Measurements from ENCODE around the gene CNOT6L. TPM values are rescaled to one million over a fixed set of nuclear protein-coding genes. Genes with fewer than 3 reads are reported as not detected.

The CNOT6L gene
- total and polyA plus RNA-seq, 4 donors, result 4.3 to 67.8 (median 27.4) TPM

- Histone ChIP-seq H3K4me1 (ENCODE audit: control insufficient read depth in 5 of 5, insufficient read depth in 5 of 5, low read length in 5 of 5) (peaks cover 0 to 20% (median 5%) of the 10 kb centered on the region in 5 donors), H3K4me3 (no peak overlapping the region), H3K36me3 (ENCODE audit: control insufficient read depth in 4 of 4, insufficient read depth in 4 of 4, low read length in 4 of 4) (peaks cover 0 to 1% (median 0%) of the 10 kb centered on the region in 4 donors), H3K27me3 (ENCODE audit: control insufficient read depth in 3 of 3, insufficient read depth in 3 of 3, low read length in 2 of 3) (no peaks in the 10 kb centered on the region), H3K9ac (ENCODE audit: insufficient read depth in 1 of 2, low read length in 2 of 2) (no peak overlapping the region), H3K27ac (ENCODE audit: low read depth in 1 of 2, low read length in 1 of 2) (no peak overlapping the region), H3K9me3 (ENCODE audit: control insufficient read depth in 4 of 4, insufficient read depth in 3 of 4, low read length in 3 of 4) (peaks cover 0 to 3% (median 0%) of the 10 kb centered on the region in 4 donors)
- WGBS, 2 donors, result 82 to 83% methylated on average over 5 of the region's 5 CpGs
- TF ChIP-seq, protein P1, sequence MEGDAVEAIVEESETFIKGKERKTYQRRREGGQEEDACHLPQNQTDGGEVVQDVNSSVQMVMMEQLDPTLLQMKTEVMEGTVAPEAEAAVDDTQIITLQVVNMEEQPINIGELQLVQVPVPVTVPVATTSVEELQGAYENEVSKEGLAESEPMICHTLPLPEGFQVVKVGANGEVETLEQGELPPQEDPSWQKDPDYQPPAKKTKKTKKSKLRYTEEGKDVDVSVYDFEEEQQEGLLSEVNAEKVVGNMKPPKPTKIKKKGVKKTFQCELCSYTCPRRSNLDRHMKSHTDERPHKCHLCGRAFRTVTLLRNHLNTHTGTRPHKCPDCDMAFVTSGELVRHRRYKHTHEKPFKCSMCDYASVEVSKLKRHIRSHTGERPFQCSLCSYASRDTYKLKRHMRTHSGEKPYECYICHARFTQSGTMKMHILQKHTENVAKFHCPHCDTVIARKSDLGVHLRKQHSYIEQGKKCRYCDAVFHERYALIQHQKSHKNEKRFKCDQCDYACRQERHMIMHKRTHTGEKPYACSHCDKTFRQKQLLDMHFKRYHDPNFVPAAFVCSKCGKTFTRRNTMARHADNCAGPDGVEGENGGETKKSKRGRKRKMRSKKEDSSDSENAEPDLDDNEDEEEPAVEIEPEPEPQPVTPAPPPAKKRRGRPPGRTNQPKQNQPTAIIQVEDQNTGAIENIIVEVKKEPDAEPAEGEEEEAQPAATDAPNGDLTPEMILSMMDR (IDR thresholded peaks at IDR 0.05; ENCODE audit: control extremely low read depth, extremely low read depth), result no peak
- DNase-seq, result no peak
- ATAC-seq (ENCODE audit: insufficient read depth, low FRiP score), result no peak
Observed at GRCh38 chr4:77798385-77798784, 20.8 kb downstream of the CNOT6L start.

DNA sequence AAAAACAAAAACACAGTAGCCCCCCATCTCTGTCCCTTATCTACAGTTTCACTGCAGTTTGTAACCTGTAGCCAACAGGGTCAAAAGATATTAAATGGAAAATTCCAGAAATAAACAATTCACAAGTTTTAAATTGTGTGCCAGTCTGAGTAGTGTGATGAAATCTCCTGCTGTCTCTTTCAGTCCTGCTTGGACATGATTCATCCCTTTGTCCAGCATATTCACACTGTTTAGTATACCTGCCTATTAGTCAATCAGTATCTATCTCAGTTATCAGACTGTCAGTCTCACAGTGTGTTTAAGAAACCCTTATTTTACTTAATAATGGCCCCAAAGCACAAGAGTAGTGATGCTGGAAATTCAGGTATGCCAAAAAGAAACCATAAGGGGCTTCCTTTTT lies 21.9 kb downstream of the CNOT6L start:
- Histone ChIP-seq H3K27me3 (ENCODE audit: control insufficient read depth in 3 of 3, insufficient read depth in 3 of 3, low read length in 2 of 3) (no peaks in the 10 kb centered on the region), H3K4me3 (no peak overlapping the region), H3K9me3 (ENCODE audit: control insufficient read depth in 4 of 4, insufficient read depth in 3 of 4, low read length in 3 of 4) (peaks cover 0 to 3% (median 0%) of the 10 kb centered on the region in 4 donors), H3K36me3 (ENCODE audit: control insufficient read depth in 4 of 4, insufficient read depth in 4 of 4, low read length in 4 of 4) (peaks cover 0 to 1% (median 0%) of the 10 kb centered on the region in 4 donors), H3K9ac (ENCODE audit: insufficient read depth in 1 of 2, low read length in 2 of 2) (no peak overlapping the region), H3K27ac (ENCODE audit: low read depth in 1 of 2, low read length in 1 of 2) (no peak overlapping the region), H3K4me1 (ENCODE audit: control insufficient read depth in 5 of 5, insufficient read depth in 5 of 5, low read length in 5 of 5) (peaks cover 0 to 25% (median 5%) of the 10 kb centered on the region in 5 donors)
- TF ChIP-seq, protein P1 (IDR thresholded peaks at IDR 0.05; ENCODE audit: control extremely low read depth, extremely low read depth), result no peak
- DNase-seq (no peak), ATAC-seq (ENCODE audit: insufficient read depth, low FRiP score) (no peak)

DNA sequence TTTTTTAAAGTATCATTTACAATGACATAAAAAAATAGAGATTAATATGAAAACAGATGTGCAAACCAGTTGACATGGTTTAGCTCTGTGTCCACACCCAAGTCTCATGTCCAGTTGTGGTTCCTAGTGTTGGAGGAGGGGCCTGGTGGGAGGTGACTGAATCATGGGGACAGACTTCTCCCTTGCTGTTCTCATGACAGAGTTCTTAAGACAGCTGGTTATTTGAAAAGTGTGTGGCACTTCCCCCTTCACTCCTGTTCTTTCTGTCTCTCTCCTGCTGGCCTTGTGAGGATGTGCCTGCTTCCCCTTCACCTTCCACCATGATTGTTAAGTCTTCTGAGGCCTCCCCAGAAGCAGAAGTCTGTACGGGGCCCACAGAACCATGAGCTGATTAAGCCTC lies 23.8 kb downstream of the CNOT6L start:
- Histone ChIP-seq H3K4me3 (no peak overlapping the region), H3K9ac (ENCODE audit: insufficient read depth in 1 of 2, low read length in 2 of 2) (no peak overlapping the region), H3K27me3 (ENCODE audit: control insufficient read depth in 3 of 3, insufficient read depth in 3 of 3, low read length in 2 of 3) (no peaks in the 10 kb centered on the region), H3K36me3 (ENCODE audit: control insufficient read depth in 4 of 4, insufficient read depth in 4 of 4, low read length in 4 of 4) (peaks cover 0 to 1% (median 0%) of the 10 kb centered on the region in 4 donors), H3K4me1 (ENCODE audit: control insufficient read depth in 5 of 5, insufficient read depth in 5 of 5, low read length in 5 of 5) (peaks cover 0 to 16% (median 3%) of the 10 kb centered on the region in 5 donors), H3K27ac (ENCODE audit: low read depth in 1 of 2, low read length in 1 of 2) (no peak overlapping the region), H3K9me3 (ENCODE audit: control insufficient read depth in 4 of 4, insufficient read depth in 3 of 4, low read length in 3 of 4) (peaks cover 0 to 3% (median 0%) of the 10 kb centered on the region in 4 donors)
- DNase-seq, result no peak
- WGBS, 2 donors, result 88 to 89% methylated on average over 1 of the region's 1 CpG
- TF ChIP-seq, protein P1 (IDR thresholded peaks at IDR 0.05; ENCODE audit: control extremely low read depth, extremely low read depth), result no peak
- ATAC-seq (ENCODE audit: insufficient read depth, low FRiP score), result no peak

GRCh38 chr4:77790146-77790545 lies 29.0 kb downstream of the CNOT6L start:
- no peak for ATAC-seq (ENCODE audit: insufficient read depth, low FRiP score)
- TF ChIP-seq, protein P1 (IDR thresholded peaks at IDR 0.05; ENCODE audit: control extremely low read depth, extremely low read depth), result no peak
- Histone ChIP-seq H3K27ac (ENCODE audit: low read depth in 1 of 2, low read length in 1 of 2) (no peak overlapping the region), H3K9me3 (ENCODE audit: control insufficient read depth in 4 of 4, insufficient read depth in 3 of 4, low read length in 3 of 4) (no peaks in the 10 kb centered on the region), H3K27me3 (ENCODE audit: control insufficient read depth in 3 of 3, insufficient read depth in 3 of 3, low read length in 2 of 3) (no peaks in the 10 kb centered on the region), H3K4me3 (no peak overlapping the region), H3K4me1 (ENCODE audit: control insufficient read depth in 5 of 5, insufficient read depth in 5 of 5, low read length in 5 of 5) (peaks cover 0 to 7% (median 0%) of the 10 kb centered on the region in 5 donors), H3K36me3 (ENCODE audit: control insufficient read depth in 4 of 4, insufficient read depth in 4 of 4, low read length in 4 of 4) (no peaks in the 10 kb centered on the region), H3K9ac (ENCODE audit: insufficient read depth in 1 of 2, low read length in 2 of 2) (no peak overlapping the region)
- no peak for DNase-seq
- WGBS, 2 donors, result 85 to 90% methylated on average over 1 of the region's 1 CpG

Measured in lung (tissue), 12 donors.